Measurements from ENCODE around the gene CDC20.

CDC20 gene

GRCh38 chr1:43359696-43360095 lies 915 bp downstream of the CDC20 start:
- peaks cover 23% of the 10 kb centered on the region for H3K79me2 ChIP-seq (ENCODE audit: insufficient read depth, low read depth)

DNA sequence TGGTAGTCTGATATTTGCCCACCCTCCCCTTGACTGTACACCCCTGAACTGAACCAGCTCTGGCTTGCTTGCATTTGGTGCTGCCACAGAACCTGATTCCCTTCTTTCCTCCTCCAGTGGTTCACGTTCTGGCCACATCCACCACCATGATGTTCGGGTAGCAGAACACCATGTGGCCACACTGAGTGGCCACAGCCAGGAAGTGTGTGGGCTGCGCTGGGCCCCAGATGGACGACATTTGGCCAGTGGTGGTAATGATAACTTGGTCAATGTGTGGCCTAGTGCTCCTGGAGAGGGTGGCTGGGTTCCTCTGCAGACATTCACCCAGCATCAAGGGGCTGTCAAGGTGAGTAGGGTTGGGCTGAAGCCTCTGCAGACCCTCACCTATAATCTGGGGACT lies 1.8 kb downstream of the CDC20 start:
- Histone ChIP-seq H3K4me3 (IDR thresholded peaks at IDR 0.05; ENCODE audit: insufficient read depth, low read depth, low read length) (no peak overlapping the region), H3K36me3 (ENCODE audit: insufficient read depth) (no peaks in the 10 kb centered on the region), H2AFZ (ENCODE audit: low read depth) (no peak overlapping the region), H3K4me1 (ENCODE audit: low read depth, poor library complexity, severe bottlenecking) (peaks cover 23% of the 10 kb centered on the region), H3K79me2 (ENCODE audit: insufficient read depth, low read depth) (peaks cover 23% of the 10 kb centered on the region), H3K9ac (no peak overlapping the region), H4K20me1 (ENCODE audit: insufficient read depth) (no peaks in the 10 kb centered on the region), H3K27me3 (ENCODE audit: insufficient read depth, low read depth) (no peaks in the 10 kb centered on the region), H3K4me2 (peak overlapping the region; percentile 70; the same call in 1 of the 2 replicates), H3K27ac (no peak overlapping the region)
- no peak for TF ChIP-seq CTCF (conservative IDR thresholded peaks at IDR 0.05; ENCODE audit: low read depth, low read length)

More at GRCh38 chr1:43359696-43360095, 915 bp downstream of the CDC20 start:
- Histone ChIP-seq H3K4me1 (ENCODE audit: low read depth, poor library complexity, severe bottlenecking) (peaks cover 23% of the 10 kb centered on the region), H3K4me2 (peak overlapping the region; percentile 70), H3K27me3 (ENCODE audit: insufficient read depth, low read depth) (no peaks in the 10 kb centered on the region), H2AFZ (ENCODE audit: low read depth) (no peak overlapping the region), H3K36me3 (ENCODE audit: insufficient read depth) (no peaks in the 10 kb centered on the region), H3K27ac (no peak overlapping the region), H3K9ac (peak overlapping the region; percentile 55; the same call in 1 of the 2 replicates), H4K20me1 (ENCODE audit: insufficient read depth) (no peaks in the 10 kb centered on the region), H3K4me3 (IDR thresholded peaks at IDR 0.05; ENCODE audit: insufficient read depth, low read depth, low read length) (peak overlapping the region; percentile 71)
- TF ChIP-seq CTCF (conservative IDR thresholded peaks at IDR 0.05; ENCODE audit: low read depth, low read length), result no peak

DNA sequence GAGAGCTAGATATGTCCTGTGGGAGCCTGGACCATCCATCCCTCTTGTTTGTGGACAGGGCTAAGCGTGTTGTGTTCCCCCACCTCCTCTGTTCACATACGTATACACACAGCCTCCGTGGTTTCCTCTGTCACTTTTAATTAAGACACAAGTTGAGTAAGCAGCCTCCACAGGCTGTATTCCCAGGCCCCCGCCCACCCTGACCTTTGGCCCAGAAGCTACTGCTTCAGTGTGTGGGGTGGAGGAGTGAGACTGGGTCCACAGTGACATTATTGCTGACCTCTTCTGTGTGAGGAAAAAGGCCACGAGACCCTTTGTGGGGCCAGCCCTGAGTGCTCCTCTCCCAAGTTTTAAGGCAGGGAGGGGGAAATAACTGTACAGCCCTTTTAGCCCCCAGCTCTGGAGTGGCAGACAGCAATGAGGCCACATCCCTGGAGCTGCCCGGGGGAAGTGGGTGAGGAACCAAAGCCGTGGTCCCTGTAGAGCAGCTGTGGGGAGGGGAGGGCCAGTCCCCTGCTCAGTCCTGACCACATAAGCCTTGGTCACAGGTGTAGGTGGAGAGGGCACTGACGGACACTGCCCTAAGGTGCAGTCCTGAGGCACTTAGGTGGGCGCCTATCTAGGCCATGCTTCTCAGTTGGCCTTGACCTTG lies 4.6 kb downstream of the CDC20 start:
- H4K20me1 ChIP-seq (ENCODE audit: insufficient read depth), result no peaks in the 10 kb centered on the region
- H3K4me2 ChIP-seq, result no peak overlapping the region
- no peak overlapping the region for H2AFZ ChIP-seq (ENCODE audit: low read depth)
- no peaks in the 10 kb centered on the region for H3K27me3 ChIP-seq (ENCODE audit: insufficient read depth, low read depth)
- peaks cover 32% of the 10 kb centered on the region for H3K79me2 ChIP-seq (ENCODE audit: insufficient read depth, low read depth)
- no peak for TF ChIP-seq CTCF (conservative IDR thresholded peaks at IDR 0.05; ENCODE audit: low read depth, low read length)
- H3K4me1 ChIP-seq (ENCODE audit: low read depth, poor library complexity, severe bottlenecking), result peaks cover 24% of the 10 kb centered on the region
- no peak overlapping the region for H3K4me3 ChIP-seq (IDR thresholded peaks at IDR 0.05; ENCODE audit: insufficient read depth, low read depth, low read length)
- H3K9ac ChIP-seq, result no peak overlapping the region
- no peak overlapping the region for H3K27ac ChIP-seq
- no peaks in the 10 kb centered on the region for H3K36me3 ChIP-seq (ENCODE audit: insufficient read depth)

DNA sequence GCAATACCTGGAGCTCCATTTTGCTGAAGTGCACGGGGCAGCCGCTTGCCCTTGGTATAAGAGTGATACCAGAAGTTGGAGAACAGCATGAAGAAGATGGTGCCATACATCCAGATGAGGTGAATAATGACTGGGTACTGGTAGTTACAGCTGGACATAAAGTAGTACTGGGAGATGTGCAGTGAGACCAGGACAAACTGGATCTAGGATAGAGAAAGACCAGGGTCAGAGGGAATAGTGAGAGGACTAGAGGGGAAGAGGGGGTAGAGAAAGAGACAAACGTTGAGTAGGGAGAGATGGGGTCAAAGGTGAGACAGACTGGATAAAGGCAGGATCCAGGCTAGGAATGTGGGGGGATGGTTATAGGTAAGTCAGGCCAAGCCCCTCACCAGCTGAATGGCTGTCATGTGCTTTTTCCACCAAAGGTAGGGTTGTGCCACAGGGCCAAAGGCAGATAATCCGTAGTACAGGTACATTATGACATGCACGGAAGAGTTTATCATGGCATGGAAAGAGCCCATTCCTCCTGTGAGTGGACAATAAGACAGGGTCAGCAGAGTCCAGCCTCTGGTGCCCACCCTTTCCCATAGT lies 5.2 kb downstream of the CDC20 start:
- Histone ChIP-seq H3K27ac (no peak overlapping the region), H3K79me2 (ENCODE audit: insufficient read depth, low read depth) (peaks cover 35% of the 10 kb centered on the region), H3K9ac (no peak overlapping the region), H3K27me3 (ENCODE audit: insufficient read depth, low read depth) (no peaks in the 10 kb centered on the region), H3K36me3 (ENCODE audit: insufficient read depth) (no peaks in the 10 kb centered on the region), H3K4me2 (no peak overlapping the region), H3K4me1 (ENCODE audit: low read depth, poor library complexity, severe bottlenecking) (peaks cover 28% of the 10 kb centered on the region), H3K4me3 (IDR thresholded peaks at IDR 0.05; ENCODE audit: insufficient read depth, low read depth, low read length) (no peak overlapping the region), H4K20me1 (ENCODE audit: insufficient read depth) (no peaks in the 10 kb centered on the region), H2AFZ (ENCODE audit: low read depth) (no peak overlapping the region)
- TF ChIP-seq CTCF (conservative IDR thresholded peaks at IDR 0.05; ENCODE audit: low read depth, low read length), result no peak
